HepG2 (cell line): ENCODE measurements around the gene TCTN2.

Experiments
- HIVEP1 ChIP-seq: sonication (generic); formaldehyde crosslinking; IDR thresholded peaks from 2 replicates; pipeline ENCODE4 v1.4.0; 2020; ENCODE audit warnings: mild to moderate bottlenecking, missing genetic modification reagents
- KDM4B ChIP-seq: sonication (generic); formaldehyde crosslinking; IDR thresholded peaks from 2 replicates; pipeline ENCODE4 v1.4.0; 2020; ENCODE audit warnings: missing genetic modification reagents
- MBNL3 ChIP-seq: fragments of 250-450 bp; sonication (Bioruptor Pico); conservative IDR thresholded peaks from 2 replicates; pipeline ENCODE4 v1.8.0; 2022; ENCODE audit warnings: mild to moderate bottlenecking, inconsistent platforms
- ZNF616 ChIP-seq: sonication (generic); formaldehyde crosslinking; IDR thresholded peaks from 2 replicates; pipeline ENCODE4 v1.5.0; 2020; ENCODE audit warnings: low read depth, mild to moderate bottlenecking, missing genetic modification reagents
- TF ChIP-seq, protein P1 (sequence below): sonication (generic); formaldehyde crosslinking; IDR thresholded peaks from 2 replicates; pipeline ENCODE4 v1.5.0; 2020; ENCODE audit warnings: mild to moderate bottlenecking, missing genetic modification reagents, moderate library complexity

DNA sequence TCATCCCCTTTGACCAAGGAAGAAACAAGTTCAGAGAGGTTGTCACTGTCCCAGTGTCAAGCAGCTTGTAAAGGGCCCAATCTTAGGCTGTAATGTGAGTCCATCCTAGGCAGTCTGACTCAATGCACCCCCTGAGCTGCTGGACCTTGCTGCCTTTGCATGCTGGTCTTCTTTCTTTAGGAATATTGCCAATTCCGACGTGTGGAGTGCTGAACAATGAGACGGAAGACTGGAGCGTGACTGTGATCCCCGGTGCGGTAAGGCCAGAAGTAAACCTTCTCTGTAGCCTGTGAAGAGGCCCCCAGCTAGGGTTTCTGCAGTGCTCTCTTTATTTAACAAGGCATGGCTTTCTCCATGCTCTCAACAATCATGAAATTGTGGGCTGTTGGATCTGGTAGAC lies 963 bp downstream of the TCTN2 start:
- TF ChIP-seq MBNL3 (CRISPR knock-in tag) (no peak), HIVEP1 (no peak), ZNF616 (CRISPR knock-in tag) (no peak), KDM4B (CRISPR knock-in tag) (no peak)
- TF ChIP-seq, protein P1, sequence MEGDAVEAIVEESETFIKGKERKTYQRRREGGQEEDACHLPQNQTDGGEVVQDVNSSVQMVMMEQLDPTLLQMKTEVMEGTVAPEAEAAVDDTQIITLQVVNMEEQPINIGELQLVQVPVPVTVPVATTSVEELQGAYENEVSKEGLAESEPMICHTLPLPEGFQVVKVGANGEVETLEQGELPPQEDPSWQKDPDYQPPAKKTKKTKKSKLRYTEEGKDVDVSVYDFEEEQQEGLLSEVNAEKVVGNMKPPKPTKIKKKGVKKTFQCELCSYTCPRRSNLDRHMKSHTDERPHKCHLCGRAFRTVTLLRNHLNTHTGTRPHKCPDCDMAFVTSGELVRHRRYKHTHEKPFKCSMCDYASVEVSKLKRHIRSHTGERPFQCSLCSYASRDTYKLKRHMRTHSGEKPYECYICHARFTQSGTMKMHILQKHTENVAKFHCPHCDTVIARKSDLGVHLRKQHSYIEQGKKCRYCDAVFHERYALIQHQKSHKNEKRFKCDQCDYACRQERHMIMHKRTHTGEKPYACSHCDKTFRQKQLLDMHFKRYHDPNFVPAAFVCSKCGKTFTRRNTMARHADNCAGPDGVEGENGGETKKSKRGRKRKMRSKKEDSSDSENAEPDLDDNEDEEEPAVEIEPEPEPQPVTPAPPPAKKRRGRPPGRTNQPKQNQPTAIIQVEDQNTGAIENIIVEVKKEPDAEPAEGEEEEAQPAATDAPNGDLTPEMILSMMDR, result no peak
